Activated CD8-positive, alpha-beta memory T cell treated with anti-CD3 and anti-CD28 coated beads, Interleukin-2, amount 50 U/mL, for 1 hour (primary cell): ENCODE measurements around the gene OR2A12.
"Not testable (repeated sequence)": the region's sequence is repeated elsewhere in the genome, so short reads cannot be mapped to it uniquely, and the experiment has no call there.

Experiments used
- DNase-seq: peaks from one replicate; pipeline ENCODE4 v3.0.0-alpha.2; 2020; ENCODE audit errors: extremely low read depth

The OR2A12 gene

GRCh38 chr7:144118341-144118740, 32.3 kb downstream of the OR2A12 start:
- DNase-seq = no peak

- no peak for DNase-seq
These were observed 36.8 kb downstream of the OR2A12 start, which contains the start of gene OR2A14 for GRCh38 chr7:144122876-144123275. Gene OR2A14, plus strand, starts transcription at chr7:144123176. Its CDS starts 5,937 bp downstream, at chr7:144129113.

GRCh38 chr7:144127714-144128334, 41.7 kb downstream of the OR2A12 start:
- DNase-seq = peak; percentile 51

- DNase-seq = not testable (repeated sequence)
These were observed 43.5 kb downstream of the OR2A12 start for GRCh38 chr7:144129601-144130000.

GRCh38 chr7:144130730-144131129, 44.7 kb downstream of the OR2A12 start:
- DNase-seq = no peak

- no peak for DNase-seq
These were observed 46.2 kb downstream of the OR2A12 start for GRCh38 chr7:144132262-144132661.

DNA sequence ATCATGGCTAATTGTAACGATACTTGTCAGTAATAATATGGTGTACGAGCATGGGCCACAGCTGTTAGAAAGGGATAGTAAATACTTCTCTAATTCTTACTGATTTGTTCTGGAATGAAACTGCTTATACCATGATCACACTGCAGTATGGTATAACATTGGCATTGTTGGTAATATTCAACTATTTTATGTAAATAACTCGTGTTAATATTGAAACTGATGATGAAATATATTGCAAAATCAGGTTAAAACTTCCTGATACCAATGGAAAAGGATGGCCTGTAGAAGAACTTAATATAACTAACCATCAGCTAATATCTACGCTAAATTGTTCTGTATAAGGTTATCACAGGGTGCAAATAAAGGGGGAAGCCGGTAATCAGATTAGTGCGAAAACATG, 47.2 kb downstream of the OR2A12 start:
- no peak for DNase-seq

- DNase-seq = no peak
These were observed 48.0 kb downstream of the OR2A12 start for GRCh38 chr7:144134116-144134515.

GRCh38 chr7:144137501-144137900, 51.4 kb downstream of the OR2A12 start:
- DNase-seq = no peak

- DNase-seq = no peak
These were observed 56.1 kb downstream of the OR2A12 start for GRCh38 chr7:144142187-144142586.

- DNase-seq = no peak
These were observed 58.3 kb downstream of the OR2A12 start for GRCh38 chr7:144144426-144144825.

GRCh38 chr7:144148224-144148827, 62.2 kb downstream of the OR2A12 start:
- DNase-seq = no peak
